Activated CD8-positive, alpha-beta memory T cell treated with anti-CD3 and anti-CD28 coated beads, Interleukin-2, amount 50 U/mL, for 24 hours (primary cell): ENCODE data around the gene PTPRM.

ENCODE experiments used
- DNase-seq: peaks from one replicate; pipeline ENCODE4 v3.0.0-alpha.2; 2020; ENCODE audit errors: extremely low read depth

PTPRM gene

DNA sequence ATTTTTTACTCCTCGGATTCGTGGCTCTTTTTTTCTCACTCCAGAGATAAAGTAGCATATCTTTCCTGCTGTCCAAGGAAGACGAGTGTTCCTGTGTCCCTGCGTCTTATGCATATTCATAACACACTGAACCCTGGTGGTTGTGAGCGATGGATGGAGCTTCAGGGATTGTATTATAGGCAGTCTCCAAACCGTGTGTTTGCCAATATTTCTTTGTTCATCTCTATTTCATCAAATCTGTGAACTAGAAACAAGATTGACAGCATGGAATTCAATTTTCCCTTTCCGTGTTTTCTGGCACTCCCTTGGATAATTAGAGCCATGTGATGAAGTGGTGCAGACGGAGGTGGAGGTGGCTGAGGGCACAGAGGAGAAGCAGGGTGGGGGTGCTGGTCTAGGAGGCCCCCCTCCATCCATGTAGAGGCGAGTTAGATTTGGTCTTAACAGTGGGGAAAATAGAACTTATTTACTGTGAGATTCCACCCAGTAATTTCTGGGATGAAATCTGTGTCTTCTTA is 240.9 kb downstream of the PTPRM start:
- no peak for DNase-seq

DNA sequence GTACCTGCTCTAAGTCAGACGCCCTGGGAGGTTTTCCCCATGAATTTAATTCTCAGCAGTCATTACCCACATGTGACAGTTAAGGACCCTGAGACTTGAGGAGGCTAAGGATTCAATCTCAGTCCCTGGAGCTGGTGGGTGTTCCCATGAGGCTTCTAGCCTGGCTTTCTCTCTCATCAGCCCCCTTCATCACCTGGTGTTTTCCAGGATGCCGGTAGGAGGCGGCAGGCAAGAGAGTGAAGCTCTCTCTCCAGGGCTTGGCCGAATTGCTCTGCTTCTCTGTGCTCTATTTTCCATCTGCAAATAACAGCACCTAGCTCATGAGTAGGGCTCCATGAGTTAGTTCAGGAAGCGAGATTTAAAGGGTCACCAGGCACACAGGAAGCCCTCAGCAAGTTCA is 241.9 kb downstream of the PTPRM start:
- no peak for DNase-seq

DNA sequence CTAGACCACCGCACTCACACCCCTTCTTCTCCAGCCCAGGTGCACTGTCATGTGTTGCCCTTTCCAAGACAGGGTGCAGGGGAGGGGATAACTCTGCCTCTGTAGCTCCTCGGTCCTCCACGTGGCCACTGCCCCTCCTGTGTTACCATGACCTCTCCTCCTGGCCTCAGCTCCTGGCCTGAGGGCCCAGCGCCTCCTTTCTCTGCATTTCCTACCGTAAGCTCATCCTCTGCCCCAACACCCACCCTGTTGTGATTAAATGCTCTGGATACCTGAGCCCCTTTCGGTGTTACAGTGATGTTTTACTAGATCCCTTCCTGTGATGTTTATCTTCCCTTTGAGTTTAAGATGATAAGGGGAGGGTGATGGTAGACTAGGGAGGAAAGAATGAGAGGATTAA is 242.3 kb downstream of the PTPRM start:
- DNase-seq, result no peak

DNA sequence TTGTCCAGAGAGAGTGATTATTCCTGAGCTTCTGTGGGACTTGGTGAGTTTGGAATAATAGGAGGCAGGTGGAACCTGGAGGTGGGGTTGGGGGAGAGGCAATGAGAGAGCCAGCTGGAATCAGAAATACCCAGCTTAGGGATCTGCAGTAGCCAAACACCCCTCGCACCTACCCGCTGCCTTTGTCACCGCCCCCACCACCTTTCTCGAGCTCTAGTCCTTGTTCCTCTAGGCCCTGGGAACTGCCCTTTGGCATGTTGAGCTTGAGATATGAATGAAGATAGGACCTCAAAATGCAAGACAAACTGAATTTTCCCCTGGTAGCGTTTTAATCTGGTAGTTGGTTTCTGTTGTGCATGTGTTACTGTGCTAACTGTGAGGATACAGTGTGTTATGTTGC is 242.9 kb downstream of the PTPRM start:
- no peak for DNase-seq

DNA sequence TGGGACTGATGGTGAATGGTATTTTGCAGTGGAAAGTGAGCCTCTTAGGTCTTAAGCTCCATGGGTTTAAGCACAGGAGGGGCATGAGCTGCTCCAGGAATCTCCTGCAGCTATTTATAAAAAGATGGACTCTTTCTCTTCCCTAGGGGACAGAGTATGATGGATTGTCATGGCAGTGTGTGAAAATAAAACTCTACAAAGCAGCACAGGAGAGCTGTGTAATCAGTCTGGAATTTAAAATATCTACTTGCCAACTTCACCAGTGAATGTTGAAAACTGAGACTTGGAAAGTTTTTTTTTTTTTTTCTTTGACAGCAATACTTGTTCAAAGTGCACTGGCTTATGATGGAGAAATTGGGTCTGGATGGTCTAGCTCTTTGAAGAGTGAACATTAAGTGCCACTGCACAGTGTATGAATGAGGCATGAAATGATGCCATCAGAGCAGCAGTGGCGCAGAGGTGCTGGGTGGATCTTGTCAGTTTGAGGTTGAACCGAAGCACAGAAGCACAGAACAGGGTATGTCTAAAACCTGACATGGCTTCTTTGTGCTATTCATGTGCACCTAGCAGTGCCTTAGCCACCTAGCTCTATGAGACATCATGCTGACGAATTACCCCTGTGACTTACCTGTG is 245.4 kb downstream of the PTPRM start:
- no peak for DNase-seq

DNA sequence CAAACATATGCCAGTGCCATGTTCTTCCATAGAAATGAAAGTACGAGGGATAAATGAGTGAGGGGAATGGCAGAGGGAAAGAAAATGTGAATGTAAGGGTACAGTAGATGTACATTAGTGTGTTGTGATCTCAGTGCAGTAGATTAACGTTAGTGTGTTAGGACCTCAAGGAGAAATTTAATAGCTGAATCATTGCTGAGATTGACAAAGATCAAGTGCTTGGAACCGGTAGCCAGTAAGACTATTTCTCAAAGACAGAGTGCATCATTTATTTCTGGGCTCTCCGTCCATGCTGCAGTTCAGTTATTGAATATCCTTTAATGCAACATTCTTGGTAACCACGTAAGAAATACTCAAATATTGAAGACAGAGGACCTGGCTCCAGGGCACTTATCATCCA is 246.0 kb downstream of the PTPRM start:
- DNase-seq, result no peak

DNA sequence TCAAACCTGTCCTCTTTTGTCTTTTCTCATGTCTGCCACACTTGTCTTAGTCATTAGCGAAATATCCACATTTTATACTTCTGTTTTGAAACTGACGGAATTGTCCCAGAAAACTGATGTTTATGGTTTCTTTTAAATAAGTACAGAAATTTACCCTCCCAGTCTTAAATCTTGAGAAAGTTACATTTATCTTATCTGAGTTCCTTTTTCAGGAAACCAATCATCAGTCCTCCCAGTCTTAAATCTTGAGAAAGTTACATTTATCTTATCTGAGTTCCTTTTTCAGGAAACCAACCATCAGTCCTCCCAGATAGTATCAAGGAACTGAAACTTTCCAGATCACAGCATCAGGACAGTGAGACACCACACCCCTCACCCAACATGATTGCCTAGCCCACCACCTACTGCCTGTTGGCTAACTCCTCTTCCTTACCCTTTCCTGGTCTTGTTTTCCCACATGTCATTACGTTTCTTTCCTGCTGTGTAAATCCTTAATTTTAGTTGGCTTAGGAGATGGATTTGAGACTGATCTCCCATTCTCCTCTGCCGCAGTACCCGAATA is 247.7 kb downstream of the PTPRM start:
- DNase-seq, result no peak

DNA sequence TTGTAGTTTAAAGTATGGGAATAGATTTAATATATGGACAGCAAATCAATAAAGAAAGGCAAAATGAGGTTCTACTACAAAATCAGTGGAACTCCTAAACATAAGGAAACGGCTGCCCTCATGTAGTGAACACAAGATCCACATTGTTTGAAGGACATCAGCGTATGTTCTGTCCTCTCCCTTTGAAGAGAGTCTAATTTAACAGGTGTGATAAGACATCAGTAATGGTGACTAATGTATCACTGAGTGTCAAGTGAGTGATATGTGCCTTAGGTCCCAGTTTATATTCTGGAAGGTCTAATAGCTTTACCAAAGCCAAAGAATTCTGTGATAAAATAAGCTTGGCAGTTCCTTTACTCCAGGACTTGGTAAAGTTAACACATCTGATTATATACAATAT is 248.7 kb downstream of the PTPRM start:
- no peak for DNase-seq

DNA sequence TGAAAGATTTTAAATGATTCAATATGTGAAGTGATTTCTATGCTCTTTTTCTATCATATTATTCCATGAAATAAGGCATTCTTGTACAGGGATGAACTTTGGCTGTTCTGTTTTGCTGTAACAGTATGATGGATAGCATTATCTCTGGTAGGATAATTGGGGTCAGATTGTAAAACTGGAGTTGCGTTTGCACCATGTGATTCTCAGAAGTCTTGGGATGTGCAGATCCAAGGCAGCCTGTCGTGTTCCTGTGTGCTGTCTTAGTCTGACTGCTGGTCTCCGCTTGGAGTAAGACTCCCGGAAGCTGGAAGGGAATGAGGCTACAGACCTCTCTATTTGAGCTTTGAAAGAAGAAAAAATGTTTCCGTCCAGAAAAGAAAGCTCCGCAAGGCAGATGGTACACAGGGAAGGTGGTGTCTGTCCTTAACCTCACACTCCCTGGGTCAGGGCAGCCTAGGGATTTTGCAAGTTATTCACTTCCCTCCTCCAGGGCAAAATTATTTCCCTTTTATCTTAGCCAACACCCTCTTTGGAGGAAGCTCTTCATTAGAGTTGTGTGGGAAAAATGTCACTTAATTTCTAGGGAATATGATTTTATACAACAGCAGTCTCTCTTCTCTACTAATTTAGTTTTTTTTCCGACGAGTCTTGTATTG is 250.6 kb downstream of the PTPRM start:
- DNase-seq, result no peak

DNA sequence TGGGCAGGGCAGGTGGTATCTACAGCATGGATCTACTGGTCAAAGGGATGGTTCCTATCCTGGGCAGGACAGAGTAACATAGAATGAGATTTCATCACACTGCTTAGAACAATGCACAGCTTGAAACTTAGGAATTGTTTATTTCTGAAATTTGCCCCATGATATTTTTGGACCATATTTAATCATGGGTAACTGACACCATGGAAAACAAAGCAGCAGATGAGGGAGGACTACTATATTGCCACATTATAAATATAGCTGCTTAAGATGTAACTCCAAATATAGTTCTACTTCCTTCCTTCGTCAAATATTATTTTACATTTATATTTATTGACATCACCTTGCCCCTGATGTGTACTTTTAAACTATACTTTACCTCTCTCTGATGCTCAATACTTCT is 254.7 kb downstream of the PTPRM start:
- DNase-seq, result no peak

DNA sequence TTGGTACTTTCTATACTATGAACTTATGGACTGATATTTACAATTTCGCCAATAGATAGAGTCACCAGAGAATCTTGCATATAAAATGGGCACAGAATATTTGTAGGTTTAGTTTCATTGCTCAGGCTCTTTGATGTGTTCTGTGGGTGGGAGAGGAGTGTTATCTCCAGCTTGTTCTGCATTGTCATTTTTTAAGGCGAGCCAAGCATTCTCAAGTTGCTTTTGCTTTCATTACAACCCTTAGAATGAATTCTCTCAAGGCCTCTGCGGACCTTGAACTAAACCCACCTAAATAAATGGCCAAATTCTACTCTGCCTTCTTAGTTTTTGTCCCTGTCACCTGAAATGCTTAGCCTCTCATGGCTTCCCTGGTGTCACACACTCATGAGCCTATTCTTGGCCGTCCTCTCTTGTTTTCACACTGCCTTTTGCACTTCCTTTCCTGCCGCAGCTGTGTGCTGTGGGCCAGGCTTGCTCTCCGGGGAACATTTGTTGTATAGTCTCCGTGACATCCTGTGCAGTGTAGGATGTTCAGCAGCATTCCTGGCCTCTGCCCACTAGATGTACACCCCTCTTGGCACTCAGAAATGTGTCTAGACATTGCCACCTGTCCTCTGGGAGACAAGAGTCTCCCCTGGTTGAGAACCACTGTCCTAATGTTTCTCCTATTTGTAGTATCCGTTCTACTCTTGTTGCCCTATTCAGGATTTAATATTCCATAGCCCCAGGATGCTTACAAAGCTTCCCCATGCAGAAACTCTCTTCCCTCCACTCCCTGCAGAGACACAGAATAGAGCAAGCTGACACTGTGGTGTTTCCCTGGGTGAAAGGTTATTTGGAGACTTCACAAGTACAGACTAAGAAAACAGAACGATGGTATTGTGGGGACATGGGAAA is 255.6 kb downstream of the PTPRM start:
- no peak for DNase-seq

DNA sequence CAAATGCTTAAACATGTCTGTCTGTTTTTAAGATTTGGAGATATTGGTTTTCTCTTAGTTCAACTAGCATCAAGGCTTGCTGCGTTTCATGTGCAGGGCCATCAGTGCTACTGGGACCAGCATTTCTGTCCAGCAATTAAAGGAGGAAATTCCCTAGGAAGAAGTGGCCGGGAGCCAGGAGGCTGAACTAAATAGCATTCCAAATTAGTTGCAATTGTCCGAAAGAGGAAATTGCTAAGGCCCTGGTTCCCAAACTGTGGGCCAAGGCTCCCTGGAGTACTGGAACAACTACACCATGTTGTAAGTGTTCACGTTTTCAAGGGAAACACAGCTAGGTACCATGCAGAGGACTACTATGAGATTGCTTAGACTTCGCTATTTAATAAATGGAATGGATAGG is 257.9 kb downstream of the PTPRM start:
- DNase-seq, result no peak

DNA sequence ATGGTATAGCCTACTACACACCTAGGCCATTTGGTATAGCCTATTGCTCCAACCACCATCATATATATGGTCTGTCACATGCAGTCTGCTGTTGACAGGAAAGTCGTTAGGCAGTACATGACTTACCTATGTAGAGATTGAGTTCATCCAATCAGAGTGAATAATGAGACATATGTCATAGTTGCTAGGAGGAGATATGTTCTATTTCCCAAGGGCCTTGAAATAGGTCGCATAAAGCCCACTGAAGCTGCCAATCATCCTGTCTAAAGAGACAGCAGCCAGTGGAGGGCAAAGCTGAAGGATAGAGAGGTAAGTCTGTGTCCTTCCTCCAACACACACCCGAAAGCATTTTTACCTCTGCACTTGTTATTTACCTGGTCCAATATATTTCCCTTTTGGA is 263.4 kb downstream of the PTPRM start:
- no peak for DNase-seq

DNA sequence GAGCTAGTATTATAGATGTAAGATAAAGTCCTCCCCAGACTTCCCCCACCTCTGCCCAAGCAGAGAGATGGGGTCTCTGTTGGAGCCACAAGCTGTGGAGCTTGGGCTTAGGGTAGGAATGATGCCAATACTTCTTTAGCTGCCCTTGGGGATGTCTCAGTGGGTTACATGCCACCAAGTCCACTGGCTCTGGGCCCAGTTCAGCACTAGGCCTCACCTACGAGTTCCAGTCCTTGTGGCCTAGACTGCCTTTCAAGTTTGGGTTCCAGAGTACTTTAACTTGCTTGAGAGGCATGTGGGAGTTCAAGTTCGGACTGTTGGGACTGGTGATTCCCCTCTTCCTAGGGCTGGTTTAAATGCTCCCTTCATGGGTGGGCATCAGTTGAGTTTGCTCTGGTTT is 272.4 kb downstream of the PTPRM start:
- no peak for DNase-seq

DNA sequence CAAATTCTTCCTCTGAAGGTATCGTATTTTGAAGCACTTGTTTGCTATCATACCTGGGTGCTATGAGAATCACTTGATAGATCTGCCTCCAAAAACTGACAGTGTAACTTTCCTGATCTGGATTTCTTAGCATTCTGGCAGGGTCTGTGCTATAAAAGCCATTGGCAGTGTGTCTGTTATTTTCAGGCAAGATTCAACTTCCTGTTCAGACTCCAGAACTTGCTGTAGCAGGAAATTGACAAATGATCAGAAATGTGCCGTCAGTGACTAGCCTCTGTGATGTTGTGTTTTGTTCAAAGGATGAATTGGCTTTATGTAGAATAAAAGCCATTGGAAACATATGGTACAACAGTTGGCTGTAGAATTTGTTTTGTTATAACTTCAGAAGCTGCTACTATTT is 273.3 kb downstream of the PTPRM start:
- no peak for DNase-seq

DNA sequence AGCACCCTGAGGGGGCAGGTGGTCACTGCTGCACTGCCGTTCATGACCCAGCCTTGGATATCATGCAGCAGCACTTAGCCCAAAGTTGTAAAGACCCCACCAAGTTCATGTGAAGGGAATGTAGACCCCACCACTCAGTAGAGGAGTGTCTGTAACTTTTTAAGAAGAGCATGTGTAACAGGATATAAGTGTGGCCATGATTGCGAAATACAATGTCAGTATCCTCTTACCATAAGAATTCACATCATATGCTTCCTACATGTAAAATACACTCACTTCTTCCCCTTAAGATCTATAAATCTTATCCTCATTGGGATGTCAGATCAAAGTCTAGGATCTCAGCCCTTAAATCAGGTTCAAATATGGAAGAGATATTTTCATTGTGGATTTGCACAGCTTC is 276.9 kb downstream of the PTPRM start:
- DNase-seq, result no peak

DNA sequence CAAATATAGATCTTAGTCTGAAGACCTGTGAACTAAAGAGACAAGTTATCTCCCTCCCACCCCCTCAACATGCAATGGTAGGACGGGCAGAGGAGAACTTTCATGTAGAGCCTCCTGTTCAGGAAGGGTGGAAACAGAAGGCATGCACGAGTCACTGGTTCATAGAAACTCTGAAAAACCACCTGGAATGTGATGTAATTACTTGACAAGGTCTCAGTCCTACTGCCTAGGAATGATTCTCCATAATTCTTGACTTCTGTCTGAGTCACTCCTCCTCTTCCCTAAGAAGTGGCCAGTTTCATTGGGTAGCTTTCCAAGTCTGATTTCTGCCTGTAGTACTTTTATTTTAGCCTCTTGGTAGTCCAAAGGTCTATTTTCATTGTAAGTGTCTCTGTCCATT is 277.3 kb downstream of the PTPRM start:
- no peak for DNase-seq

DNA sequence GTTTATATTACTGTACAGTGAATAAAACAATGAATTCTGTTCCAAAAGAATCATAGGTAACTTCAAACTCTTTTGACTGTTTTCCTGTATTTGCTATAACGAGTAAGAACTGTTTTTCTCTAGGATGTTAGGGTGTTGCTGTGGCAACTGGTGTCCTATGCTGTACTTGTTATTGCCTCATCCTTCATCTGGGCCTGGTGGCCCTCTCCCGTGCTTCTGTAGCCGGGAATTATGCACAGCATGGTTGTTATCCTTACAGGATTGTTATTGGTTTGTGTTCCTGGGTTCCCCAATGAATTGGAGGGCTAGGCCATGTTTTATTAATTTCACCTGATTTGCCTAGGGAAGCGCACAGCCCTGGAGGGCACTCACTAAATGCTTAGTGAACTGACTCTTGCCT is 279.2 kb downstream of the PTPRM start:
- no peak for DNase-seq

DNA sequence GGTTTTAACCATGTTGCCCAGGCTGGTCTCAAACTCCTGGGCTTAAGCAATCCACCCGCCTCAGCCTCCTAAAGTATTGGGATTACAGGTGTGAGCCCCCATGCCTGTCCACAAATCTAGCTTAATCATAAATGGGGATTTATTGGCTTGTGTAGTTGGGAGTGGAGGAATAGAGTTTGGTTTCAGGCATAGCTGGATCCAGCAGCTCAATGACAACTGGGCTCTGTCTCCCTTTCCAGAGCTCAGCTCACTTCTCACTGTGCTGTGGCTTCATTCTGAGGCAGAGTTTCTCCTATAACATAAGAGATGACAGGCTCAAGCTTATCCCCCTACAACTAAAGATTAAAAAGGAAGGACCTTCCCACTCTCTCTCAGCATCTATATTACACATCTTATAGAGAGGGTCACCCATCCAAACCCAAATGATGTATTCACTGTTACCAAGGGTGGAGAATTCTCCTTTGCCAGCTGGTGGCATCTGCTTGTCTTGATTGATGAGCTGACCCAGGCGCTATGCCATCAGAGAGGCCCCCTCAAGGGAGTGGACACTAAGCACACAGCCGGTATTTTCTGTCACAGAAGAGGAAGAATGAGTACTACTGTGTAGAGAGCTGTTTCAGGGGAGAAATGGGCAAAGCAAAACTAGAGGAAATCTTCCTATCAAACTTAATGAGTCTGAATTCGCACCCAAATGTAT is 280.4 kb downstream of the PTPRM start:
- DNase-seq, result no peak

DNA sequence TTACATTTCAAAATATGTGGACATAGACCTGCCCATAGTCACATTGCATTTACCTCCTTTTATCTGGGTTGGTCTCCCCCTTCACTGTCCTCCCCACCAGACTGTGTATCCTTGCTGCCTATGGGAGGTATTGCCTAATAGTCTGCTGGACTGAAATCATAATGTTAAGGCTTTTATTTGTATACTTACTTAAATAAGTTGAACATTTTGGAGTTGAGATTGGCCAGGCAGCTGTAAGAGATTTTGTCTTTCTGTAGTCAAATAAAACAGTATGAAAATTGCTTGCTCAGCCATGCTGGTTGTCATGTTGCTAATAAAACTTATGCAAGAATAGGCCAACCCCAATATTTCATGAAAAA is 280.9 kb downstream of the PTPRM start:
- no peak for DNase-seq

DNA sequence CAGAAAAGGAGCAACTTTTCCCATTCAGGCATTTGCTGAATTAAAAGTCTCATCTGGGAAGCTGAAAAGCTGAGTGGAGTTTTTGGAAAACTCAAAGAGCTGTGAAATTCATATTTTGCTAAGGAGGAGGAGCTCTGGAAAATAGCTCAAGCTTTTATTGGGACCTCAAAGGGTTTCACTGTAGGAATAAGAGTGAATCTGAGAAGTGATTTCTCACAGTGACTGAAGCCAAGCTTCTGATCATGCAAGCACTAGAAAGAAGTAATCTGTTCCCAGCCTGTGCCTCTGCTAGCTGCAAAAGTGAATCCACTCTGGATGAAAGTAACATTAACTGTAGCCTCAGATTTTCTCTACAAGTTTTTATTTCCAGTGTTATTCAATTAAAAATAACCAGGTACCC is 283.3 kb downstream of the PTPRM start:
- no peak for DNase-seq

DNA sequence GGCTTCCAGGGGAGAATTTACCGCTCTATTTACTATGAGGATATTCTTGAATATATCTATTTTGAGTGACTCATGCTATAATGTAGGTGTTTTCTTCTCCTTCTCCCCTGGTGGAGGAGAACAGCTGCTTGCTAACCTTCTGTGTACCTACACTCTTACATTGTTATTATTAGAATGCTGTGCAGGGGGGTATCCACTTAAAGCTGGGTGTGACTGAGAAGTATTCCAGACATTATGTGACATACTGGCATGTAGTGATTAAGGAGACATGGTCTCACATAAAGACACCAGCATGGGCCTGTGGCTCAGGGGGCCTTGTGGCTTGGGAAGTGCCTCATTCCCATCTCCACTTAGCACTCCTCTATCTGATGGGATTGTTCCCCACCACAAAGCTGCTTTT is 287.9 kb downstream of the PTPRM start:
- DNase-seq, result no peak
